SHP77 (cell line): ENCODE measurements around the gene WDR73.
"Not testable (repeated sequence)": the region's sequence is repeated elsewhere in the genome, so short reads cannot be mapped to it uniquely, and the experiment has no call there.

Experiments used
- DNase-seq, 2 experiments: peaks; one replicate each; lab custom pipeline; 2025; lab: John Stamatoyannopoulos, UW

WDR73 gene

DNA sequence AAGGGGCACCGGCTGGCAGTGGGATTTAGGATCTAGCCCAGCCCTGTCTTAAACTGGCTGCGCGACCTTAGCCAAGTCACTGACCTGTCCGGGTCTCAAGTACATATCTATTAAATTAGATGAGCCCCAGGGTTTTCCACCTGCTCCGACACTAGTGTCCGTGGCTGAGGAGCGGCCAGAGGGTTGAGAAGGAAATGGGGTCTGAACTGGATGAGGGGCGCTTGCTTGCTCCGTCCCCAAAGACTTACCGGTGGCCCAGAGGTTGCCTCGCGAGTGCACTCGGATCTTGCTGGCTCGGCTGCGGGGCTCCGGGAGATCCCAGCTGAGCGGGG lies 3.6 kb upstream of the WDR73 start:
- DNase-seq: no peak

DNA sequence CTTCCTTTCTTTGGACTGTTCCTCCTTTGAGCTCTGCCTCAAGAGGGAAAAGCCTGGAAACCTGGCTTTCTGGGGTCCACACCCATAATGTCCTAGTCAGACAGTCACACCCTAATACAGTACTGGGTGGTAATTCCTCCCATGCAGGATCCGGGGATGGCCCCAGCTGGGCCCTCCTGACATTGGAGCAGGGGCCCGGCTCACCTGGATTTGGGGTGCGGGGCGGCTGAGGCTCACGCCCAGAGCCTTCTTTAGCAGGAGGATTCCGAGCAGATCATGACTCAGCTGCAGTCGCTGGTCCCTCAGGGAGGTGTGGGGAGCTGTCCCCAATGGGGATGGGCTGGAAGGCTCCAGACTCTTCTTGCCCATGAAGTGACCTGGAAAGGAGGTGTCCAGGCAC lies 2.9 kb upstream of the WDR73 start:
- DNase-seq: no peak

DNA sequence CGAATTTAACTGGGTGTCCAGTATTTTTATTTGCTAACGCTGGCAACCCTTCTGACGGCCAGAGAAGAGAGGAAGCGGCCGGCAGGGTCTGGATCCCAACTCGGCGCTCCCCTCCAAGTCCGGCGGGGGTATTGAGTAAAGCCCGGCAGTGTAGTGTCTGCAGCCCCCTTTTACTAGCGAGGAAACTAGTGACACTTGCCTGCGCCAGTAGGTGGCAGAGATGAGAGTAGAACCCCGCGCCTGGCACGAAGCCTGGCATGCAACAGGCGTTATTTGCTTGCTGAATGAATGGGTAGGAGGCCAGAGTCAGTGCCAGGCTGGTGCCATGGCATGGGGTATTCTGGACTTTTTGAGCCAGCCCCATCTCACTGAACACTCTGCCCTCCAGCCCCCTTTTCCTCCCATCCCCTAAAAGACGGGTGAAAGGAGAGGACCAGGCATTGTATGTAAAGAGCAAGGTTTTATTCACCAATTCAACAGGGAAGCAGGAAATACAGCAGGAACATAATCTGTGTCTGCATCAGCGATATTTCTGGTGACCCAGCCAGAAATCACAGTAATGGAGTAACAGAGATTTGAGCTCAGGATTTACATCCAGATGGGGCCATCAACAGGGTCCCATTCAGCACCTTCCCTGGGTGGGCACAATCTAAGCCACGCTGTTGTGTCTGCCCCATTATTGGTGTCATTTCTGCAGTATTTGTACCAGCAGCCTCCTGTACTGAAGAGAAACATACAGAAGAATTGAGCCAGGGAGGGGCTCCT lies 788 bp upstream of the WDR73 start:
- DNase-seq: peak; percentile 74 to 78

DNA sequence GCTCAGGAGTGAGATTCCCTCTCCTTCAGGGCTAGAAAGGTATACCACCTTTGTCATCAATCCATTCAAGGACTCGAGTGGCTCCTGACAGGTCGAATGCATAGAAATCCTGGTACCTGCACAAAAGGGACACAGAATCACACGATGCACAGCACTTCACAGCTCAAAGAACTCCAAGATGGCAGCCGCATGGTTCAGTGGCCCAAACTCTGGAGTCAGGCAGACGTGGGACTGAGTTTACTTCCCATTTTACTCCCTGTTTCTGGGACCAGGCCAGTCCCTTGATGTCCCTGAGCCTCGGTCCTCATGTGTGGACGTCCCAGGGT lies 536 bp downstream of the WDR73 start:
- no peak for DNase-seq

GRCh38 chr15:84649706-84650105 lies 4.4 kb downstream of the WDR73 start:
- DNase-seq: no peak

- DNase-seq: no peak
Measured at GRCh38 chr15:84648539-84648938, 5.5 kb downstream of the WDR73 start.

GRCh38 chr15:84647726-84648125 lies 6.4 kb downstream of the WDR73 start:
- no peak for DNase-seq

DNA sequence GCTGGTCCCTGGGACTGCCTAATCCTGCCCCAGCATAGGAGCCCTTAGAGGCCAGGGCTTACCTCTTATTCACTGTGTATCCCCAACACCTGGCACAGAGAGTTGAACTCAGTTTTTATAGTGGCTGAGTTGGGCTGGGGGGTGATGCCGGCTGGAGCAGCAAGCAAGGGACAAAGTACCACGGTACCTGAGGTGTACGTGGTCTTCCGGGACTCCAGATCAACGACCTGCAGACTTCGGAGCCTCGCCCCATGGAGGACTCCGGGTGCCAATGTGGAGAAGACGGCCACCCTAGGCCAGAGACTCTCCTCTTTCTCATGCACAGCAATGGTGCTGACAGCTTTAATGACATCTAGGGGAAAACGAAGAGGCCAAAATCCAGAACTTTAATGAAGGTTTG lies 8.1 kb downstream of the WDR73 start:
- DNase-seq: no peak

- no peak for DNase-seq
Measured at GRCh38 chr15:84645496-84645895, 8.6 kb downstream of the WDR73 start.

DNA sequence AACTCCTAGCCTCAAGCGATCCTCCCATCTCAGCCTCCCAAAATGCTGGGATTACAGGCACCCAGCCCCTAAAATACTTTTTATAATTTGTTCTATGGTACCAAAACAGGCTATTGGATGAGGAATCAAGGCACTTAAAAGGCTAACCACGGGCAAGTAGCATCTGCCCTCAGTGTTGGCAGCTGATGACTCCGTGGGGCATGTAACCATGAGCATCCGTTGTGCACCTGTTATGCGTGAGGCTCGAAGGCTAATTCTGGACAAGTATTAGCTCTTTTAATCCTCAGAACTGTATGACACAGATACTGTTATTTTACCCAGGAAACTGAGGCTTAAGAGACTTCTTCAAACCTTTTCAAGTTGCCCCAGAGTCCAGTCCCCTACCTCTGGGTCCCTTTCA lies 10.2 kb downstream of the WDR73 start:
- DNase-seq: no peak

DNA sequence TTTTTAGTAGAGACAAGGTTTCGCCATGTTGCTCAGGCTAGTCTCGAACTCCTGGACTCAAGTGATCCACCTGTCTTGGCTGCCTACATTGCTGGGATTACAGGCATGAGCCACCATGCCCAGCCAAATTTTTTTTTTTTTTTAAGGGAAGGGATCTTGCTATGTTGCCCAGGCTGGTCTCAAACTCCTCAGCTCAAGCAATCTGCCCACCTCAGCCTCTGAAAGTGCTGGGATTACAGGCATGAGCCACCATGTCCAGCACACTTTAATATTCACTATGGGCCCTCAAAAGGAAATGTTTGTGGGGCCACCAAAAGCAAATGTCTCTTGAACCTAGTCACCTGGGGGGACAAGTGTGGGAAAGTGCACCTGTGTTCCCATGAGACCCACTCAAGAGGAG lies 11.4 kb downstream of the WDR73 start:
- not testable (repeated sequence) for DNase-seq

- not testable (repeated sequence) for DNase-seq
Measured at GRCh38 chr15:84641871-84642270, 12.2 kb downstream of the WDR73 start.

- DNase-seq: peak in 1 of 2 experiments; percentile 9
Measured at GRCh38 chr15:84638103-84638502, 16.0 kb downstream of the WDR73 start.

DNA sequence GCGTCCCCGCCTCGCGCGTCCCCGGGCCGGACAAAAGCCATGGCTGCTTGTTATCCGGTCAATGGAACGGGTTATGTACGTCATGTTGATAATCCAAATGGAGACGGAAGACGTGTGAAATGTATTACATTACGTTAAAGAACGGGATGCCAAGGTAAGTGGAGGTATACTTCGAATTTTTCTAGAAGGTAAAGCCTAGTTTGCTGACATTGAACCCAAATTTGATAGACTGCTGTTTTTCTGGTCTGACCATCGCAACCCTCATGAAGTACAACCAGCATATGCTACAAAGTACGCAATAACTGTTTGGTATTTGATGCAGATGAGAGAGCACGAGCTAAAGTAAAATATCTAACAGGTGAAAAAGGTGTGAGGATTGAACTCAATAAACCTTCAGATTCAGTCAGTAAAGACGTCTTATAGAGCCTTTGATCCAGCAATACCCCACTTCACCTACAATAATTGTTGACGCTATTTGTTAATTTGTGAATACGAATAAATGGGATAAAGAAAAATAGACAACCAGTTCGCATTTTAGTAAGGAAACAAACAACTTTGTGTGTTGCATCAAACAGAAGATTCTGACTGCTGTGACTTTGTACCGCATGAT lies 19.8 kb downstream of the WDR73 start:
- no peak for DNase-seq

- DNase-seq: peak in 1 of 2 experiments; percentile 23
Measured at GRCh38 chr15:84633311-84634227, 20.5 kb downstream of the WDR73 start.

- DNase-seq: peak in 1 of 2 experiments; percentile 33
Measured at GRCh38 chr15:84631706-84632272, 22.3 kb downstream of the WDR73 start.

GRCh38 chr15:84629033-84629432 lies 25.1 kb downstream of the WDR73 start:
- DNase-seq: no peak

DNA sequence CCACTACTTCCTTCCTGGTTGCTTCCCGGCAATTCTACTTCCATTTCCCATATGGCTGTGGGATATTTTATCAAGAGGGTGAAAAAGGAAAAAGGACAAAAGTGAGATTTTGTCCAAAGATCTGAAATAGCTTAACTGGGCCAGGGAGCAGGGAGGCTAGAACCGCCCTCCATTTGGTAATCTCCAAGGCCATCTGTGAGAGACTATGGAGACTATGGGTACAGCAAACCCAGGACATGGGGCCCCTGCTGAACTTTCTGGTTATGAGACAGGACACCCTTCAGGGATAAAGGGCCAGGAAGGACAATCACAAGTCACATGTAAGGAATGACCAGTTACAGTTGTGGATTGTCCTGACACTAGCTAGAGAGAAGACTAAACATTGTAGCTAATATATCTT lies 29.0 kb downstream of the WDR73 start:
- no peak for DNase-seq

GRCh38 chr15:84624359-84624758 lies 29.7 kb downstream of the WDR73 start:
- no peak for DNase-seq

DNA sequence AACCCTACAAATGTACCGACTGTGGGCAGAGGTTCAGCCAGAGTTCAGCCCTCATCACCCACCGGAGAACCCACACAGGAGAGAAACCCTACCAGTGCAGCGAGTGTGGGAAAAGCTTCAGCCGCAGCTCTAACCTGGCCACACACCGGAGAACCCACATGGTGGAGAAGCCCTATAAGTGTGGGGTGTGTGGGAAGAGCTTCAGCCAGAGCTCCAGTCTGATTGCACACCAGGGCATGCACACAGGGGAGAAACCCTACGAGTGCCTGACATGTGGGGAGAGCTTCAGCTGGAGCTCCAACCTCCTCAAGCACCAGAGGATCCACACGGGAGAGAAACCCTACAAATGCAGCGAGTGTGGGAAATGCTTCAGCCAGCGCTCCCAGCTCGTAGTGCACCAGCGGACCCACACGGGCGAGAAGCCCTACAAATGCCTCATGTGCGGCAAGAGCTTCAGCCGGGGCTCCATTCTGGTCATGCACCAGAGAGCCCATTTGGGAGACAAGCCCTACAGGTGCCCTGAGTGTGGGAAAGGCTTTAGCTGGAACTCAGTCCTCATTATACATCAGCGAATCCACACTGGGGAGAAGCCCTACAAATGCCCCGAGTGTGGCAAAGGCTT lies 32.6 kb downstream of the WDR73 start:
- DNase-seq: no peak

DNA sequence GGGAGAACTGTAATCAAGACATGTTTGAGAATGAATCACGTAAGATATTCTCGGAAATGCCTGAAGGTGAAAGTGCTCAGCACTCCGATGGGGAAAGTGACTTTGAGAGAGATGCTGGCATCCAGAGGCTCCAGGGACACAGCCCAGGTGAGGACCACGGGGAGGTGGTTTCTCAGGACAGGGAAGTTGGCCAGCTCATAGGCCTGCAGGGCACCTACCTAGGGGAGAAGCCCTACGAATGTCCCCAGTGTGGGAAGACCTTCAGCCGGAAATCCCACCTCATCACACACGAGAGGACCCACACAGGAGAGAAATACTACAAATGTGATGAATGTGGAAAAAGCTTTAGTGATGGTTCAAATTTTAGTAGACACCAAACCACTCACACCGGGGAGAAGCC lies 33.5 kb downstream of the WDR73 start:
- no peak for DNase-seq

- DNase-seq: no peak
Measured at GRCh38 chr15:84616235-84616634, 37.8 kb downstream of the WDR73 start.
